Stimulated activated CD4-positive, alpha-beta T cell treated with anti-CD3 and anti-CD28 coated beads, Interleukin-4, amount 100 ng/mL, for 48 hours (primary cell): ENCODE measurements around the gene KMT5B.

Experiments used
- DNase-seq, 2 donors: peaks; one replicate each; pipeline ENCODE4 v3.0.0-alpha.2; 2020; ENCODE audit warnings: low read depth in 2 of 2

Gene KMT5B

GRCh38 chr11:68120273-68121066 lies 92.6 kb downstream of the KMT5B start:
- DNase-seq: no peak

- DNase-seq: no peak
Measured at GRCh38 chr11:68118706-68119448, 94.2 kb downstream of the KMT5B start.

- no peak for DNase-seq
Measured at GRCh38 chr11:68117853-68118470, 95.1 kb downstream of the KMT5B start.

- no peak for DNase-seq
Measured at GRCh38 chr11:68116974-68117373, 96.1 kb downstream of the KMT5B start.

GRCh38 chr11:68116126-68116525 lies 97.0 kb downstream of the KMT5B start:
- DNase-seq: no peak

GRCh38 chr11:68115285-68115684 lies 97.8 kb downstream of the KMT5B start:
- DNase-seq: no peak

- DNase-seq: no peak
Measured at GRCh38 chr11:68113986-68114385, 99.1 kb downstream of the KMT5B start.

- DNase-seq: no peak
Measured at GRCh38 chr11:68107689-68108088, 105.4 kb downstream of the KMT5B start.

GRCh38 chr11:68106165-68106940 lies 106.7 kb downstream of the KMT5B start:
- no peak for DNase-seq
